Right atrium auricular region (tissue), 2 donors: ENCODE results near the gene SARDH. TPM values are rescaled to one million over a fixed set of nuclear protein-coding genes. Genes with fewer than 3 reads are reported as not detected.
"Not testable (repeated sequence)": the region's sequence is repeated elsewhere in the genome, so short reads cannot be mapped to it uniquely, and the experiment has no call there.

Experiments
- DNase-seq: peaks from one replicate; pipeline ENCODE4 v3.0.0-alpha.2; 2019; ENCODE audit warnings: low spot score
- H3K27ac ChIP-seq, 2 donors: fragments of 200-600 bp; sonication (generic); 1 replicate in 1 of 2; 2 replicates in 1 of 2; pipeline ENCODE4 v1.5.1; 2016 to 2019
- H3K27me3 ChIP-seq, 2 donors: fragments of 200-600 bp; sonication (generic); one replicate each; pipeline versions ENCODE4 v1.5.1 to v1.6.0; 2017 to 2019
- H3K36me3 ChIP-seq: fragments of 200-600 bp; sonication (generic); one replicate; pipeline ENCODE4 v1.5.1; 2016
- H3K4me1 ChIP-seq, 2 donors: fragments of 200-600 bp; sonication (generic); one replicate each; pipeline versions ENCODE4 v1.5.1 to v1.6.0; 2017 to 2019
- H3K4me3 ChIP-seq, 2 donors: fragments of 200-600 bp; sonication (generic); 1 replicate in 1 of 2; 2 replicates in 1 of 2; pipeline ENCODE4 v1.5.1; 2017 to 2019; ENCODE audit warnings: mild to moderate bottlenecking in 1 of 2, moderate library complexity in 1 of 2
- H3K9me3 ChIP-seq, 2 donors: fragments of 200-600 bp; sonication (generic); one replicate each; pipeline ENCODE4 v1.5.1; 2019
- total RNA-seq, 2 donors: library from RNA; depleted of rRNA; stranded (reverse); fragments of >200 nt; gene quantifications; one replicate each; pipeline ENCODE4 v1.1.0, GENCODE V29; 2016
- TF ChIP-seq, protein P1 (sequence below), 2 donors: fragments of 200-600 bp; sonication (generic); IDR thresholded peaks; one replicate each; pipeline ENCODE4 v1.5.1; 2019; ENCODE audit warnings: antibody characterized with exemption in 2 of 2

Gene SARDH
- total RNA-seq, 2 donors from 2014 or later = 0.63 to 0.94 TPM

- H3K9me3 ChIP-seq = peaks cover 0 to 21% of the 10 kb centered on the region in 2 donors
- no peak for DNase-seq
- H3K27ac ChIP-seq = no peak overlapping the region
- no peak overlapping the region for H3K4me3 ChIP-seq
- TF ChIP-seq, protein P1, sequence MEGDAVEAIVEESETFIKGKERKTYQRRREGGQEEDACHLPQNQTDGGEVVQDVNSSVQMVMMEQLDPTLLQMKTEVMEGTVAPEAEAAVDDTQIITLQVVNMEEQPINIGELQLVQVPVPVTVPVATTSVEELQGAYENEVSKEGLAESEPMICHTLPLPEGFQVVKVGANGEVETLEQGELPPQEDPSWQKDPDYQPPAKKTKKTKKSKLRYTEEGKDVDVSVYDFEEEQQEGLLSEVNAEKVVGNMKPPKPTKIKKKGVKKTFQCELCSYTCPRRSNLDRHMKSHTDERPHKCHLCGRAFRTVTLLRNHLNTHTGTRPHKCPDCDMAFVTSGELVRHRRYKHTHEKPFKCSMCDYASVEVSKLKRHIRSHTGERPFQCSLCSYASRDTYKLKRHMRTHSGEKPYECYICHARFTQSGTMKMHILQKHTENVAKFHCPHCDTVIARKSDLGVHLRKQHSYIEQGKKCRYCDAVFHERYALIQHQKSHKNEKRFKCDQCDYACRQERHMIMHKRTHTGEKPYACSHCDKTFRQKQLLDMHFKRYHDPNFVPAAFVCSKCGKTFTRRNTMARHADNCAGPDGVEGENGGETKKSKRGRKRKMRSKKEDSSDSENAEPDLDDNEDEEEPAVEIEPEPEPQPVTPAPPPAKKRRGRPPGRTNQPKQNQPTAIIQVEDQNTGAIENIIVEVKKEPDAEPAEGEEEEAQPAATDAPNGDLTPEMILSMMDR (IDR thresholded peaks at IDR 0.05) = no peak
- no peaks in the 10 kb centered on the region for H3K27me3 ChIP-seq
- H3K4me1 ChIP-seq = no peaks in the 10 kb centered on the region
- H3K36me3 ChIP-seq = no peaks in the 10 kb centered on the region
Measured at GRCh38 chr9:133629221-133630110, 108.7 kb downstream of the SARDH start.

DNA sequence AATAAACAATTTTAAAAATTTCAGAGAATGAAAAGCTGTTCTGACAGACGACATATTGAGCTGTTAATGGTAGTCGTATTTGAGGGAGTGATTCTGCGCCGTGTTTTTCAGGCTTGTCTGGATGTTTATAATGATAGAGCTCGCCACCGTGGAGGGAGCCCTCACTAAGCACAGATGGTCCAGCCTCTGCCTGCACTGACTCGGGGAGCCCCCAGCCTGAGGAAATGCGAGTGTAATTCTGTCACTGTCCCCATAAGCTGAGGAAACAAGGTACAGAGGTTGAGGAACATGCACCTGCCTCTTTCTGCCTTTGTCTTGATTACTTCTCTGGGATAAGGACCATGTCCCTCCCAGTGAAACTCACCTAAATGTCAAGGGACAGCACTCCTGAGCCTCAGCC, 109.4 kb downstream of the SARDH start:
- H3K27me3 ChIP-seq = no peaks in the 10 kb centered on the region
- no peaks in the 10 kb centered on the region for H3K4me1 ChIP-seq
- no peaks in the 10 kb centered on the region for H3K36me3 ChIP-seq
- DNase-seq = no peak
- TF ChIP-seq, protein P1 (IDR thresholded peaks at IDR 0.05) = no peak
- peaks cover 0 to 21% of the 10 kb centered on the region in 2 donors for H3K9me3 ChIP-seq
- H3K4me3 ChIP-seq = no peak overlapping the region
- H3K27ac ChIP-seq = no peak overlapping the region

DNA sequence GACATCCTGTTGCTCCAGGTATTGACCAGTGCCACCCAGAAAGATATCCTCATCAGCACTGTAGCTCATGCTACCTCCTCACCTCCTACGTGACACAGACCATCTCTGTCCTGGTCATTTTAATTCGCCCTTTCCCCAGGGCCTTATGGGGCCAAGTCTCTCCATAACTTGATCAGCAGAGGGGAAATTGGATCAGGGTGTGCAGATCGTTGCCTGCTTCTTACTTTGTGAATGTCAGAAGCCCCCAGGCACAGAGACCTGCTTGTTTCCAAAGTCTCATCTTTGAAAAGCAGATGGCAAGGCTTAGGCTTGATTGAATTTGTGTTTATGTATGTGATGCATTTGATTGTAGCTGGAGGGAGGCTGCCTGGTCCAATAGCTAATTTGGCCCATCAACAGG, 110.8 kb downstream of the SARDH start:
- no peak overlapping the region for H3K27ac ChIP-seq
- TF ChIP-seq, protein P1 (IDR thresholded peaks at IDR 0.05) = no peak
- DNase-seq = no peak
- H3K9me3 ChIP-seq = peaks cover 0 to 21% of the 10 kb centered on the region in 2 donors
- no peaks in the 10 kb centered on the region for H3K36me3 ChIP-seq
- H3K4me1 ChIP-seq = no peaks in the 10 kb centered on the region
- no peaks in the 10 kb centered on the region for H3K27me3 ChIP-seq
- H3K4me3 ChIP-seq = no peak overlapping the region

DNA sequence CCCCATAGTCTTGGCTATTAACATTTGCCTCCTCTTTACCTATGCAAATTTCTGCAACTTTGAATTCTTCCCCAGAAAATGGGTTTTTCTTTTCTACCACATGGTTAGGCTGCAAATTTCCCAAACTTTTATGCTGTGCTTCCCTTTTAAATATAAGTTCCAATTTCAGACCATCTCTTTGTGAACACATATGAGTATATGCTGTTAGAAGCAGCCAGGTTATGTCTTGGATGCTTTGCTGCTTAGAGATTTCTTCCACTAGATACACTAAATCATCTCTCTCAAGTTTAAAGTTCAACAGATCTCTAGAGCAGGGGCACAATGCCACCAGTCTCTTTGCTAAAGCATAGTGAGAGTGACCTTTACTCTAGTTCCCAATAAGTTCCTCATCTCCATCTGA, 112.1 kb downstream of the SARDH start:
- H3K36me3 ChIP-seq, DNase-seq, H3K4me1 ChIP-seq, H3K27me3 ChIP-seq, H3K4me3 ChIP-seq, H3K27ac ChIP-seq: not testable (repeated sequence)
- peaks cover 0 to 21% of the 10 kb centered on the region in 2 donors for H3K9me3 ChIP-seq

GRCh38 chr9:133622555-133622954, 115.6 kb downstream of the SARDH start:
- no peak overlapping the region for H3K4me3 ChIP-seq
- no peaks in the 10 kb centered on the region for H3K36me3 ChIP-seq
- peaks cover 0 to 21% of the 10 kb centered on the region in 2 donors for H3K9me3 ChIP-seq
- DNase-seq = no peak
- TF ChIP-seq, protein P1 (IDR thresholded peaks at IDR 0.05) = no peak
- H3K4me1 ChIP-seq = no peaks in the 10 kb centered on the region
- H3K27me3 ChIP-seq = no peaks in the 10 kb centered on the region
- H3K27ac ChIP-seq = no peak overlapping the region

DNA sequence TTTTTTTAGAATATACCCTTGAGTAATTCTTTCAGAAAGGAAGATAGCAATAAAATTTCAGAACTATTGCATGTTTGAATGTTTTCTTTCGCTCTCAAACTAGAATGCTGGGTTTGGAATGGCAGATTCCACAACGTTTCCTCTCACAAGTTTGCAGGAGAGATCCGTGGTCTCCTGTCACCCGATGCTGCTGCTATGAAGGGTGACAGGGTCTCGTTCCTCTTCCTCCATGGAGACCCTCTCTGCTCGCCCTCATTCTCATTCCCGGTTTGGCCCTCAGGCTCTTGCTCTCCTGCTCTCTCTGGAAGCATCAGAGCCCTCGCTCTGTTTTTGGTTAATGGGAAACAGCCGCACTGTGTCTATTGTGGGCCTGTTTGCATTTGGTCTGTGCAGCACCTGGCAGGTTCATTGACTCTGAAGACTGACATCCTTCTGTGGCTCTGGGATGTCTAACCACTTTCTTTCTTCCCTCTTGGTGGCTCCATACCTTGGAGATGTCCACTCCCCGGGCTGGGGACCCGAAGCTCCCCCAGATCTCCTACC, 116.4 kb downstream of the SARDH start:
- Histone ChIP-seq H3K4me3 (no peak overlapping the region), H3K4me1 (no peaks in the 10 kb centered on the region), H3K9me3 (peaks cover 0 to 20% of the 10 kb centered on the region in 2 donors), H3K27ac (no peak overlapping the region), H3K36me3 (no peaks in the 10 kb centered on the region), H3K27me3 (no peaks in the 10 kb centered on the region)
- no peak for DNase-seq
- TF ChIP-seq, protein P1 (IDR thresholded peaks at IDR 0.05) = no peak
